ENCODE measurements around the gene GABRD.
A peak's percentile ranks its signal among the peaks of the same experiment; 100 is the strongest.

The GABRD gene

GRCh38 chr1:2018217-2019171 is 651 bp upstream of the GABRD start:
- H3K9me3 ChIP-seq (ENCODE audit: control insufficient read depth, low read length) = no peaks in the 10 kb centered on the region
- H3K4me1 ChIP-seq (ENCODE audit: control insufficient read depth, insufficient read depth, low read length, poor library complexity, severe bottlenecking) = peaks cover 9% of the 10 kb centered on the region
- H3K27ac ChIP-seq (ENCODE audit: insufficient read depth, low read length, poor library complexity, severe bottlenecking) = no peak overlapping the region
- H3K4me3 ChIP-seq (ENCODE audit: insufficient read depth, low read depth, low read length, poor library complexity, severe bottlenecking) = no peak overlapping the region
- DNase-seq = no peak
- H3K27me3 ChIP-seq (replicated peaks; ENCODE audit: control insufficient read depth, insufficient read depth, low read length, poor library complexity, severe bottlenecking) = peaks cover 33% of the 10 kb centered on the region
- no peaks in the 10 kb centered on the region for H3K36me3 ChIP-seq (ENCODE audit: control insufficient read depth, insufficient read depth, low read length)

- H3K4me1 ChIP-seq (ENCODE audit: control insufficient read depth, insufficient read depth, low read length, poor library complexity, severe bottlenecking) = peaks cover 9% of the 10 kb centered on the region
- no peaks in the 10 kb centered on the region for H3K36me3 ChIP-seq (ENCODE audit: control insufficient read depth, insufficient read depth, low read length)
- H3K27me3 ChIP-seq (replicated peaks; ENCODE audit: control insufficient read depth, insufficient read depth, low read length, poor library complexity, severe bottlenecking) = peaks cover 33% of the 10 kb centered on the region
- no peak overlapping the region for H3K27ac ChIP-seq (ENCODE audit: insufficient read depth, low read length, poor library complexity, severe bottlenecking)
- H3K4me3 ChIP-seq (ENCODE audit: insufficient read depth, low read depth, low read length, poor library complexity, severe bottlenecking) = no peak overlapping the region
- no peaks in the 10 kb centered on the region for H3K9me3 ChIP-seq (ENCODE audit: control insufficient read depth, low read length)
- DNase-seq = no peak
These were observed 595 bp downstream of the GABRD start for GRCh38 chr1:2019571-2020309.

GRCh38 chr1:2020310-2020655 is 1.1 kb downstream of the GABRD start:
- Histone ChIP-seq H3K27me3 (replicated peaks; ENCODE audit: control insufficient read depth, insufficient read depth, low read length, poor library complexity, severe bottlenecking) (peaks cover 32% of the 10 kb centered on the region), H3K9me3 (ENCODE audit: control insufficient read depth, low read length) (no peaks in the 10 kb centered on the region), H3K4me3 (ENCODE audit: insufficient read depth, low read depth, low read length, poor library complexity, severe bottlenecking) (no peak overlapping the region), H3K4me1 (ENCODE audit: control insufficient read depth, insufficient read depth, low read length, poor library complexity, severe bottlenecking) (peaks cover 9% of the 10 kb centered on the region), H3K36me3 (ENCODE audit: control insufficient read depth, insufficient read depth, low read length) (no peaks in the 10 kb centered on the region), H3K27ac (ENCODE audit: insufficient read depth, low read length, poor library complexity, severe bottlenecking) (no peak overlapping the region)
- no peak for DNase-seq

DNA sequence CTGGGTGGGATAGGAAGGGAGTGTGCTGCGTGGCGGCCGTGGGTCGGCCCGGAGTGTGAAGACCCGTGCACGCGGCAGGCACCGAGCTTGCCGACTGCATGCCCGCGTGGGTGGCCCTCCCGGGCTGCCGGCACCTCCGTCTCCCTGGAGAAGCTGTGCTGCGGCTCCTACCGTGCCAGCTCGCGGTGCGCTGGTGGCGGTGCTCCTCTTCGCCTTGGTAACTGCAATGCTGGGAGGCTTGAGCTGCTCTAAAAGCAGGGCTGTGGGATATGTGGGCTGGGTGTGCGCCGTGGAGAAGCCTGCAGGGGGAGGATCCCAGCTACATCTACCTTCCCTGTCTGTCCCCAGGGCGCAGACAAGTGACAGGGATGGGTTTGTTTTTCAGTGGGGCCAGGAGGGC is 2.4 kb downstream of the GABRD start:
- no peaks in the 10 kb centered on the region for H3K36me3 ChIP-seq (ENCODE audit: control insufficient read depth, insufficient read depth, low read length)
- H3K4me3 ChIP-seq (ENCODE audit: insufficient read depth, low read depth, low read length, poor library complexity, severe bottlenecking) = no peak overlapping the region
- peaks cover 30% of the 10 kb centered on the region for H3K27me3 ChIP-seq (replicated peaks; ENCODE audit: control insufficient read depth, insufficient read depth, low read length, poor library complexity, severe bottlenecking)
- H3K27ac ChIP-seq (ENCODE audit: insufficient read depth, low read length, poor library complexity, severe bottlenecking) = no peak overlapping the region
- DNase-seq = no peak
- H3K9me3 ChIP-seq (ENCODE audit: control insufficient read depth, low read length) = no peaks in the 10 kb centered on the region
- H3K4me1 ChIP-seq (ENCODE audit: control insufficient read depth, insufficient read depth, low read length, poor library complexity, severe bottlenecking) = peaks cover 11% of the 10 kb centered on the region

- Histone ChIP-seq H3K27me3 (replicated peaks; ENCODE audit: control insufficient read depth, insufficient read depth, low read length, poor library complexity, severe bottlenecking) (peaks cover 30% of the 10 kb centered on the region), H3K9me3 (ENCODE audit: control insufficient read depth, low read length) (no peaks in the 10 kb centered on the region), H3K4me3 (ENCODE audit: insufficient read depth, low read depth, low read length, poor library complexity, severe bottlenecking) (no peak overlapping the region), H3K4me1 (ENCODE audit: control insufficient read depth, insufficient read depth, low read length, poor library complexity, severe bottlenecking) (peaks cover 11% of the 10 kb centered on the region), H3K27ac (ENCODE audit: insufficient read depth, low read length, poor library complexity, severe bottlenecking) (no peak overlapping the region), H3K36me3 (ENCODE audit: control insufficient read depth, insufficient read depth, low read length) (no peaks in the 10 kb centered on the region)
- DNase-seq = no peak
These were observed 3.1 kb downstream of the GABRD start for GRCh38 chr1:2022063-2022770.

- H3K4me1 ChIP-seq (ENCODE audit: control insufficient read depth, insufficient read depth, low read length, poor library complexity, severe bottlenecking) = peaks cover 11% of the 10 kb centered on the region
- H3K36me3 ChIP-seq (ENCODE audit: control insufficient read depth, insufficient read depth, low read length) = no peaks in the 10 kb centered on the region
- no peaks in the 10 kb centered on the region for H3K9me3 ChIP-seq (ENCODE audit: control insufficient read depth, low read length)
- DNase-seq = no peak
- H3K4me3 ChIP-seq (ENCODE audit: insufficient read depth, low read depth, low read length, poor library complexity, severe bottlenecking) = no peak overlapping the region
- peaks cover 30% of the 10 kb centered on the region for H3K27me3 ChIP-seq (replicated peaks; ENCODE audit: control insufficient read depth, insufficient read depth, low read length, poor library complexity, severe bottlenecking)
- no peak overlapping the region for H3K27ac ChIP-seq (ENCODE audit: insufficient read depth, low read length, poor library complexity, severe bottlenecking)
These were observed 4.0 kb downstream of the GABRD start for GRCh38 chr1:2023187-2023586.

GRCh38 chr1:2024451-2024850 is 5.3 kb downstream of the GABRD start:
- H3K27me3 ChIP-seq (replicated peaks; ENCODE audit: control insufficient read depth, insufficient read depth, low read length, poor library complexity, severe bottlenecking) = peaks cover 30% of the 10 kb centered on the region
- H3K27ac ChIP-seq (ENCODE audit: insufficient read depth, low read length, poor library complexity, severe bottlenecking) = no peak overlapping the region
- no peak overlapping the region for H3K4me3 ChIP-seq (ENCODE audit: insufficient read depth, low read depth, low read length, poor library complexity, severe bottlenecking)
- H3K9me3 ChIP-seq (ENCODE audit: control insufficient read depth, low read length) = no peaks in the 10 kb centered on the region
- no peak for DNase-seq
- H3K4me1 ChIP-seq (ENCODE audit: control insufficient read depth, insufficient read depth, low read length, poor library complexity, severe bottlenecking) = peaks cover 11% of the 10 kb centered on the region
- H3K36me3 ChIP-seq (ENCODE audit: control insufficient read depth, insufficient read depth, low read length) = no peaks in the 10 kb centered on the region

GRCh38 chr1:2024887-2025286 is 5.7 kb downstream of the GABRD start:
- no peak for DNase-seq
- Histone ChIP-seq H3K4me1 (ENCODE audit: control insufficient read depth, insufficient read depth, low read length, poor library complexity, severe bottlenecking) (peaks cover 6% of the 10 kb centered on the region), H3K36me3 (ENCODE audit: control insufficient read depth, insufficient read depth, low read length) (no peaks in the 10 kb centered on the region), H3K4me3 (ENCODE audit: insufficient read depth, low read depth, low read length, poor library complexity, severe bottlenecking) (no peak overlapping the region), H3K27me3 (replicated peaks; ENCODE audit: control insufficient read depth, insufficient read depth, low read length, poor library complexity, severe bottlenecking) (peaks cover 26% of the 10 kb centered on the region), H3K27ac (ENCODE audit: insufficient read depth, low read length, poor library complexity, severe bottlenecking) (no peak overlapping the region), H3K9me3 (ENCODE audit: control insufficient read depth, low read length) (no peaks in the 10 kb centered on the region)

DNA sequence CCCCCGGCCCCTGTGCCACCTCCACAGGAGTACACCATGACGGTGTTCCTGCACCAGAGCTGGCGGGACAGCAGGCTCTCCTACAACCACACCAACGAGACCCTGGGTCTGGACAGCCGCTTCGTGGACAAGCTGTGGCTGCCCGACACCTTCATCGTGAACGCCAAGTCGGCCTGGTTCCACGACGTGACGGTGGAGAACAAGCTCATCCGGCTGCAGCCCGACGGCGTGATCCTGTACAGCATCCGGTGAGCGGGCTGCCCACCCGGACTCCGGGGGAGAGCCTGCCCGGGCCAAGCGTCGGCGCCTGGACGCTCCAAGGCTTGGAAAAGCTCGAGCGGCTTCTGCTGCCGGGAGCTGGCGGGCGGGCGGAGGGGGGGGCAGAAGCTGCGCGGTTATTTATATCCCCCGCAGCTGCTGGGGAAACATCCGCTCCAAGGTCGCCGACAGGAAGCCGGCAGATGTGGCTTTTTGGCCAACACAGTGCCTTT is 6.4 kb downstream of the GABRD start:
- Histone ChIP-seq H3K27ac (ENCODE audit: insufficient read depth, low read length, poor library complexity, severe bottlenecking) (no peak overlapping the region), H3K4me1 (ENCODE audit: control insufficient read depth, insufficient read depth, low read length, poor library complexity, severe bottlenecking) (peaks cover 3% of the 10 kb centered on the region), H3K27me3 (replicated peaks; ENCODE audit: control insufficient read depth, insufficient read depth, low read length, poor library complexity, severe bottlenecking) (peaks cover 20% of the 10 kb centered on the region), H3K4me3 (ENCODE audit: insufficient read depth, low read depth, low read length, poor library complexity, severe bottlenecking) (peak overlapping the region; percentile 12), H3K36me3 (ENCODE audit: control insufficient read depth, insufficient read depth, low read length) (no peaks in the 10 kb centered on the region), H3K9me3 (ENCODE audit: control insufficient read depth, low read length) (no peaks in the 10 kb centered on the region)
- no peak for DNase-seq

All from effector memory CD4-positive, alpha-beta T cell (primary cell).